Measurements from ENCODE around the gene MIX23.

The MIX23 gene

GRCh38 chr3:122389892-122390291 is 6.9 kb upstream of the MIX23 start:
- Histone ChIP-seq H3K4me1 (ENCODE audit: insufficient read depth, low read length, poor library complexity, severe bottlenecking) (peaks cover 58% of the 10 kb centered on the region), H3K4me3 (ENCODE audit: low read length, poor library complexity, severe bottlenecking) (peak overlapping the region; percentile 42), H3F3A (ENCODE audit: low read depth) (no peaks in the 10 kb centered on the region), H4K20me1 (ENCODE audit: insufficient read depth, low read length, poor library complexity, severe bottlenecking) (peaks cover 11% of the 10 kb centered on the region), H2AFZ (ENCODE audit: low read length) (no peak overlapping the region), H3K79me2 (ENCODE audit: insufficient read depth, low read length) (peaks cover 88% of the 10 kb centered on the region; the same call in 1 of the 2 replicates), H3K36me3 (ENCODE audit: insufficient read depth, low read length) (peaks cover 8% of the 10 kb centered on the region; the same call in 1 of the 2 replicates), H3K9me3 (ENCODE audit: insufficient read depth, low read depth, low read length) (no peaks in the 10 kb centered on the region), H3K9me2 (replicated peaks; ENCODE audit: low read depth, low read length) (no peaks in the 10 kb centered on the region), H3K27me3 (ENCODE audit: insufficient read depth, low read length, poor library complexity, severe bottlenecking) (no peaks in the 10 kb centered on the region), H3K4me2 (ENCODE audit: low read depth, low read length, poor library complexity, severe bottlenecking) (peak overlapping the region; percentile 98), H3K9ac (ENCODE audit: low read depth, low read length, poor library complexity, severe bottlenecking) (peak overlapping the region; percentile 19)
- TF ChIP-seq CTCF (conservative IDR thresholded peaks at IDR 0.05; ENCODE audit: low read length) (no peak), EZH2phosphoT487 (IDR thresholded peaks at IDR 0.05; ENCODE audit: borderline replicate concordance) (no peak)

DNA sequence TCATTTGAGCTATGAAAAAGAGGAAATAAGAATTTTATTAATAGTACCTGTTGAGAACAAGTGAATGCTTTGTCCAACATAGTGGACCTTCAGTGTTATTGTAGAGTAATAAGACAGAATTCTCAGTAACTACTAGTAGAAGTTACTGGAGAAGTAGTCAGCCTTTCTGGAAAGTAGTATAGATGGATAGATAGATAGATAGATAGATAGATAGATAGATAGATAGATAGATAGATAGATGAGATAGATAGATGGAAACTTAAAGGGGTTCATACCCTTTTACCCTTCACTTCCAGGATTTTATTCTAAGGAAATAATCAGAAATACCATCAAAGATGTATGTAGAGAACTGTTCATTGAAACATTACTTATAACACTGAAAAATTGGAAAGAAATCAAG is 6.2 kb upstream of the MIX23 start:
- H3K9ac ChIP-seq (ENCODE audit: low read depth, low read length, poor library complexity, severe bottlenecking) = no peak overlapping the region
- H3K27me3 ChIP-seq (ENCODE audit: insufficient read depth, low read length, poor library complexity, severe bottlenecking) = no peaks in the 10 kb centered on the region
- TF ChIP-seq EZH2phosphoT487 (IDR thresholded peaks at IDR 0.05; ENCODE audit: borderline replicate concordance) (no peak), CTCF (conservative IDR thresholded peaks at IDR 0.05; ENCODE audit: low read length) (no peak)
- H3K36me3 ChIP-seq (ENCODE audit: insufficient read depth, low read length) = peaks cover 8% of the 10 kb centered on the region; the same call in 1 of the 2 replicates
- H4K20me1 ChIP-seq (ENCODE audit: insufficient read depth, low read length, poor library complexity, severe bottlenecking) = peaks cover 11% of the 10 kb centered on the region
- no peak overlapping the region for H2AFZ ChIP-seq (ENCODE audit: low read length)
- peak overlapping the region; percentile 98 for H3K4me2 ChIP-seq (ENCODE audit: low read depth, low read length, poor library complexity, severe bottlenecking)
- H3K79me2 ChIP-seq (ENCODE audit: insufficient read depth, low read length) = peaks cover 92% of the 10 kb centered on the region; the same call in 1 of the 2 replicates
- no peaks in the 10 kb centered on the region for H3K9me3 ChIP-seq (ENCODE audit: insufficient read depth, low read depth, low read length)
- H3K4me1 ChIP-seq (ENCODE audit: insufficient read depth, low read length, poor library complexity, severe bottlenecking) = peaks cover 53% of the 10 kb centered on the region
- no peak overlapping the region for H3K4me3 ChIP-seq (ENCODE audit: low read length, poor library complexity, severe bottlenecking)
- H3F3A ChIP-seq (ENCODE audit: low read depth) = no peaks in the 10 kb centered on the region
- no peaks in the 10 kb centered on the region for H3K9me2 ChIP-seq (replicated peaks; ENCODE audit: low read depth, low read length)

GRCh38 chr3:122387709-122388108 is 4.7 kb upstream of the MIX23 start:
- Histone ChIP-seq H3K4me3 (ENCODE audit: low read length, poor library complexity, severe bottlenecking) (peak overlapping the region; percentile 91), H3K4me1 (ENCODE audit: insufficient read depth, low read length, poor library complexity, severe bottlenecking) (peaks cover 52% of the 10 kb centered on the region), H3K27me3 (ENCODE audit: insufficient read depth, low read length, poor library complexity, severe bottlenecking) (no peaks in the 10 kb centered on the region), H3K79me2 (ENCODE audit: insufficient read depth, low read length) (peaks cover 83% of the 10 kb centered on the region), H4K20me1 (ENCODE audit: insufficient read depth, low read length, poor library complexity, severe bottlenecking) (peaks cover 11% of the 10 kb centered on the region), H3K9me3 (ENCODE audit: insufficient read depth, low read depth, low read length) (no peaks in the 10 kb centered on the region), H3K9ac (ENCODE audit: low read depth, low read length, poor library complexity, severe bottlenecking) (no peak overlapping the region), H3K9me2 (replicated peaks; ENCODE audit: low read depth, low read length) (no peaks in the 10 kb centered on the region), H3K4me2 (ENCODE audit: low read depth, low read length, poor library complexity, severe bottlenecking) (peak overlapping the region; percentile 98), H3F3A (ENCODE audit: low read depth) (no peaks in the 10 kb centered on the region), H2AFZ (ENCODE audit: low read length) (no peak overlapping the region), H3K36me3 (ENCODE audit: insufficient read depth, low read length) (no peaks in the 10 kb centered on the region)
- peak; percentile 31 for TF ChIP-seq CTCF (conservative IDR thresholded peaks at IDR 0.05; ENCODE audit: low read length)
- TF ChIP-seq EZH2phosphoT487 (IDR thresholded peaks at IDR 0.05; ENCODE audit: borderline replicate concordance) = no peak
